Stomach (tissue), 4 donors: ENCODE results near the gene ZC3H15.

Experiments used
- EP300 ChIP-seq: sonication (generic); formaldehyde crosslinking; IDR thresholded peaks from one replicate; pipeline ENCODE4 v1.6.1; 2017; ENCODE audit warnings: antibody characterized with exemption
- POLR2A ChIP-seq, 4 donors: fragments of 450-650 bp; IDR thresholded peaks; one replicate each; pipeline ENCODE4 v1.6.1; 2016; ENCODE audit warnings: antibody characterized with exemption in 4 of 4, control low read depth in 2 of 4, mild to moderate bottlenecking in 1 of 4, moderate library complexity in 1 of 4
- POLR2AphosphoS5 ChIP-seq, 3 donors: sonication (generic); formaldehyde crosslinking; IDR thresholded peaks; one replicate each; pipeline ENCODE4 v1.6.1; 2016; ENCODE audit warnings: antibody characterized with exemption in 3 of 3
- TF ChIP-seq, protein P1 (sequence below), 7 experiments: fragments of 450-650 bp in 4 of 7; fragments of 200-600 bp in 3 of 7; sonication (generic) in 3 of 7; IDR thresholded peaks; one replicate each; pipeline ENCODE4 v1.5.1; 2016 to 2019; ENCODE audit warnings: antibody characterized with exemption in 7 of 7, control low read depth in 2 of 7, mild to moderate bottlenecking in 1 of 7

GRCh38 chr2:186530314-186530713 lies 44.3 kb downstream of the ZC3H15 start:
- TF ChIP-seq, protein P1, sequence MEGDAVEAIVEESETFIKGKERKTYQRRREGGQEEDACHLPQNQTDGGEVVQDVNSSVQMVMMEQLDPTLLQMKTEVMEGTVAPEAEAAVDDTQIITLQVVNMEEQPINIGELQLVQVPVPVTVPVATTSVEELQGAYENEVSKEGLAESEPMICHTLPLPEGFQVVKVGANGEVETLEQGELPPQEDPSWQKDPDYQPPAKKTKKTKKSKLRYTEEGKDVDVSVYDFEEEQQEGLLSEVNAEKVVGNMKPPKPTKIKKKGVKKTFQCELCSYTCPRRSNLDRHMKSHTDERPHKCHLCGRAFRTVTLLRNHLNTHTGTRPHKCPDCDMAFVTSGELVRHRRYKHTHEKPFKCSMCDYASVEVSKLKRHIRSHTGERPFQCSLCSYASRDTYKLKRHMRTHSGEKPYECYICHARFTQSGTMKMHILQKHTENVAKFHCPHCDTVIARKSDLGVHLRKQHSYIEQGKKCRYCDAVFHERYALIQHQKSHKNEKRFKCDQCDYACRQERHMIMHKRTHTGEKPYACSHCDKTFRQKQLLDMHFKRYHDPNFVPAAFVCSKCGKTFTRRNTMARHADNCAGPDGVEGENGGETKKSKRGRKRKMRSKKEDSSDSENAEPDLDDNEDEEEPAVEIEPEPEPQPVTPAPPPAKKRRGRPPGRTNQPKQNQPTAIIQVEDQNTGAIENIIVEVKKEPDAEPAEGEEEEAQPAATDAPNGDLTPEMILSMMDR (IDR thresholded peaks at IDR 0.05) = no peak
- TF ChIP-seq POLR2A (IDR thresholded peaks at IDR 0.05) = no peak
- no peak for TF ChIP-seq POLR2AphosphoS5 (IDR thresholded peaks at IDR 0.05)
- no peak for TF ChIP-seq EP300
